NCI-H446 (cell line): ENCODE results near the gene LDHD.
A peak's percentile ranks its signal among the peaks of the same experiment; 100 is the strongest.
"Not testable (repeated sequence)": the region's sequence is repeated elsewhere in the genome, so short reads cannot be mapped to it uniquely, and the experiment has no call there.

Experiments used
- DNase-seq, 2 experiments: peaks; one replicate each; lab custom pipeline; 2025; lab: John Stamatoyannopoulos, UW

The LDHD gene

DNA sequence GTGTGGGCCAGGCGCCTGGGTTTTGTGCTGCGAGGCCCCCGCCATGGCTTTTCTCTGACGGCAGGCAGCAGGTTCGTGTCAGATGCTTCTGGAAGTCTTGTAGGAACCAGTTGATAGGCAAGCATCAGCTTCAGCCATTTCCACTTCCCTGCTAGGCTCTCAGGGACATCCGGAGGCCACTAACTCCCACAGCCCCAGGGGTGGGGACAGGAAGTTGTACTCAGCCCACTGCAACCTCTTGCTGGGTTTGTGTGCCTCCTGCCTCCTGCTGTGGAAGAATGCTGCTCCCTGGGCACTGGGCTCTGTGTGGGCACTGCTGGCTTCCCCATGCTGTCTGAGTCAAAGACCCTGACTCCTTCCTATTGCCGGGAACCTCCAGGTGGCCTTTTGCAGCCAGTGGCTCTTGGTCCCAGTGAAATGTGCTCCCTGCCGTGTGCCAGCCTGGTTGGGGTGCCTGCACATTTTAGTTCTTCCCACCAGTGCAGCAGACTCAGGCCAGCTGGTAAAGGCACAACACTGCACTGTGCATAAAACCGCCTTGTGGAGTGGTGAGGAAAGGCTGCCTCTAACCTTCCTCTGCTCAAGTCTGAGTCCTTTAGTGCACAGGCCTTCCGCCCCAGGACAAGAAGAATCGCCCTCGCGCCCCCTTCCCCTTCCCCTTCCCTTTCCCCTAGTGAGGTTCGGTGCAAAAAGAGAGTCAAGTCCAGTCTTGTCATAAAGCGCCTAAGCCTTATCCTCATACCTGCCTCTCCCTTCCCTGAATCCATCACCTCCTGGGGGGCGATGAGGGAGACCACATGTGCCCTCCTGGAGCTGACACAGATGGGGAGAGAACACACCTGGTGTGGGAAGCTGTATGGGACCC lies 16.6 kb downstream of the LDHD start:
- no peak for DNase-seq

GRCh38 chr16:75099075-75099667 lies 17.4 kb downstream of the LDHD start:
- no peak for DNase-seq

DNA sequence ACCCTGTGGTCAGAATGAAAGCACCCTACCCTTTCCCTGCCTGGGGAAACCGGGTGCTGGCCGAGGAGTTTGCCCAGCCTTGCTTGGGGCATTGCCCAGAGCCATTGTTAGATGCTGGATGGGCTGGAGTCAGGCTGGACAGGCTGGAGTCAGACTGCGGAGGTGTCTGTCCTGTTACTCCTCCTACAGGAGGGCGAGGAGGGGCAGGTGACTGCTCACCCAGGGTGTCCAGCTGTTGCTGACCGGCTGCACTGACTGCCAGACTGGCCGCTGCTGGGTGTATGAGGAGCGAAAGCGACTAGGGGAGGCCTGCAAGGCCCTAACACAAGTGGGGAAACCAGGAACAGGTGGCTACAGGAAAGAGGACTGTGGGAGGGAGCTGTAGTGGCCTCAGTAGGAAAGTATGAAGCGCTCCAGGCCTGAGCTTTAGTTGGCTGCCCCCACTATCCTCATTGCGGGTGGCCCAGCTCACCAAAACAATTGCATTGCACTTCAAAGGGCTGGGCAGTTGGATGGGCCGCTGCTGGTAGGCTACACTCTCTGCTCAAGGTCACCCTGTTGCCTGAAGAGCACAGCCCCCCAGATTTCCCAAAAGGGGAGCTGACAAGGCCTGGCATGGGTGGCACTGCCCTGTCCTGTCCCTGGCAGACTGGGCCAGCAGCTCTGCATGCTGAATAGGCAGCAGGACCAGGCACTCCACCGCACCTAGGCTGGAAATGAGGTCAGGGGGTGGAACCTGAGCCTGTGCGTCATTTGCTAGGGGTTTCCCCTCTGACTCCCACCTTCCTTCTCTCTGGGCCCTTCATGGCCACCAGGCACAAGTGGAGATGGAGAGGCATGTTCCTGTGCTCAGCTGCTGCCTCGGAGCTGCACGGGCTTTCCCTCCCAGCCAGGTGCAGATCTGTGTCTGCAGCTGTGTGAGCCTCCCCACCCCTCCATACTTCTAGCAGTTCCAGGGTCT lies 18.4 kb downstream of the LDHD start:
- DNase-seq = no peak

DNA sequence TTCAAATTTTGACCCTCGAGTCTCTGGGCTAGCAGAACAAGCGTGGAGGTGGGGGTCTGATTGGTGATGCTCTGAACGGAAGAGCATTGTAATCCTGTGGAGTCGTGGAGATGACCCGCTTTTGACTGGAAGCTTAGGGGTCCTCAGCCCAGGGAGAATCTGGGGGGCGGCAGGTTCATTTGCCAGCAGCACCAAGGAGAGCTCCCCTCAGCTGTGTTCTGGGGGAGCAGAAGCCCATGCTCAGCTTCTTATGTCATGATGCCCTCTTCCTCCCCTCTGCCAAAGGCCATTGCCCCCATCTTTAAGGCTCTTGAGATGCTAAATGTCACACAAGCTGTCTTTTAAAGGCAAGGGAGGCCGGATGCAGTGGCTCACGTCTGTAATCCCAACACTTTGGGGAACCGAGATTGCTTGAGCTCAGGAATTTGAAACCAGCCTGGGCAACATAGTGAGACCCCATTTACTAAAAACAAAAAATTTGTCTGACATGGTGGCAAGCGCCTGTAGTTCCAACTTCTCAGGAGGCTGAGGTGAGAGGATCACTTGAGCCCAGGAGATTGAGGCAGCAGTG lies 19.3 kb downstream of the LDHD start:
- no peak for DNase-seq

- no peak for DNase-seq
Measured at GRCh38 chr16:75096656-75097055, 19.9 kb downstream of the LDHD start.

DNA sequence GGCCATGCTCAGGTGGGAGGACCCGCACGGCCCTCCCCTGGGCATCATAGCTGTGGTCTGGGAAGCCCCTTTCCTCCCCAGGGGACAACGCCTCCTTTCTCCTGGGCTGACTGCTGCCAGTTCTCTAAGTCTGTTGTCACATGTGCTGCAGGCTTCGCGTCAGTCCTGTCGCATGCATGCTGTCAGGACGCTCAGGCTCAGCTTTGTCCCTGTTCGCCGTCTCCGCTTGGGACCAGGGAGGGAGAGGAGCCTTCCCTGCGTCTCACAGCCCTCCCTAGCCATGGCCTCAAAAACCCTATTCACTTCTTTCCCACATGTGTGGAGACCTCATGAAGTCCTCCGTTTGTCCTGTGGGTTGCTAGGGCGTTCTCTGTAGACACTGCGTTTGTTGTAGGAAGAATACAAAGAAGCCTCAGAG lies 21.4 kb downstream of the LDHD start:
- DNase-seq = no peak

GRCh38 chr16:75093598-75094540 lies 22.7 kb downstream of the LDHD start:
- DNase-seq = no peak

- DNase-seq = no peak
Measured at GRCh38 chr16:75092777-75093176, 23.8 kb downstream of the LDHD start.

GRCh38 chr16:75091619-75092018 lies 25.0 kb downstream of the LDHD start:
- DNase-seq = not testable (repeated sequence)

- not testable (repeated sequence) for DNase-seq
Measured at GRCh38 chr16:75090899-75091298, 25.7 kb downstream of the LDHD start.

GRCh38 chr16:75089486-75090202 lies 26.9 kb downstream of the LDHD start:
- no peak for DNase-seq

DNA sequence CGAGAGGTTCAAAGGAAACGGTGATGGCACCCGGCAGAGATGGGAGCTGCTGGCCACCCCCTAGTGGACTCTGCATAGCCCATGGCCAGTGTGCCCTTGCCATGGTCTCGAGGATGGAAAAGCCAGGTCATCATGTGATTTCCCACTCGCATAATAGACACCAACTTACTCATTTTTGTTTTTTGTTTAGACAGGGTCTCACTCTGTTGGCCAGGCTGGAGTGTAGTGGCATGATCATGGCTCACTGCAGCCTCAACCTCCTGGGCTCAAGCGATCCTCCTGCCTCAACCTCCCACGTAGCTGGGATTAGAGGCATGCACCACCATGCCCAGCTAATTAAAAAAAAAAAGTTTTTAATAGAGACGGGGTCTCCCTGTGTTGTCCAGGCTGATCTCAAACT lies 27.6 kb downstream of the LDHD start:
- DNase-seq = no peak

DNA sequence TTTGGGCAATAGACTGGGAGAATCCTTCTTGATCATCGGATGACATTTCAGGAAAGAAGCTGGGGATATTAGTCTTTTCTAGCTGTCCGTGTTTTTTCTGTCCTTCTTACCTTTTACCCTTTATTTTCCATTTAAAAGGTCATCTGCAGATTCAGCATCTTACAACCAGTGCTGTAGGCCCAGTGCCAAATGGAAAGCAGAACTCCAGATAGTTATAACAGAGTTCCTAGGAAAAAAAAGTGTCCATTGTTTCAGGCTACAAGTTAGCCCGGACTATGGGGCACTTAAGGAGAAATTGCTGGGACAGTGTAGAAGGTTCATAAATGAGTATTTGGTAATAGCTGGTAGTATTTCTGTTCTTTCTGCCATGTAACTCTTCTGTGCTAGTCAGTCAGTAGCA lies 28.4 kb downstream of the LDHD start:
- DNase-seq = no peak

- DNase-seq = peak; percentile 37 to 71
Measured at GRCh38 chr16:75087375-75087979, 29.1 kb downstream of the LDHD start.

DNA sequence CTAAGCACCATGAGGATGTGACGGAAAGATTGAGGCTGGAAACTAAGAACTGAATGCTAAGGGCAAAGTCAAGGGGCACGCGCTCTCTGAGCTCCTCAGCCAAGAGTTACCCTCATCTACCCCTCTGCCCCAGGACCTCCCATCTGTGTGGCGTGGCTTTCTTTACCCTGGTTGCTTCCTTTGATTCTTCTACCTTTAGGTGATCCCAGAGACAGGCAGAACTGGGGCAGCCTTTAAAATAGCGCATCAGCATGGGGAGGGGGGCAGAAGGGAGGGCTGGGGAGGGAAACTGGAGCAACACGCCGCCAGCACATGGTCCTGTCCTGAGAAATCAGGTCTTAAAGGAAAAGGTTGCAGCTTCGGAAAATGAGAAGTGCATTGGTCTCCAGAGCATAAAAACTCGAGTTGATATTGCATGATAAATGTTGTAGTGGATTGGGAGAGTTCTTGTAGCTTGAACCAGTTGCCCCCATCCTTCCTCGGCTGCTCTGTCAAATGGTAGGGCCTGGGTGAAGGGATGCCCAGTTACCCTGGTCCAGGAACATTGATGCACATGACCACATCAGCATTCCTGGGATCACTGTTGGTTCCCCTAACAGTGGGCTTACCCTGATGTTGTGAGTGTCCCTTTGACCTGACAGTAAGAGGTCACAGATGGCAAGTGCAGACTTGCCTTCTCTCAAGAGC lies 29.7 kb downstream of the LDHD start:
- no peak for DNase-seq

- no peak for DNase-seq
Measured at GRCh38 chr16:75086281-75086680, 30.3 kb downstream of the LDHD start.

- no peak for DNase-seq
Measured at GRCh38 chr16:75085556-75085955, 31.0 kb downstream of the LDHD start.

GRCh38 chr16:75083813-75084212 lies 32.8 kb downstream of the LDHD start:
- DNase-seq = no peak

DNA sequence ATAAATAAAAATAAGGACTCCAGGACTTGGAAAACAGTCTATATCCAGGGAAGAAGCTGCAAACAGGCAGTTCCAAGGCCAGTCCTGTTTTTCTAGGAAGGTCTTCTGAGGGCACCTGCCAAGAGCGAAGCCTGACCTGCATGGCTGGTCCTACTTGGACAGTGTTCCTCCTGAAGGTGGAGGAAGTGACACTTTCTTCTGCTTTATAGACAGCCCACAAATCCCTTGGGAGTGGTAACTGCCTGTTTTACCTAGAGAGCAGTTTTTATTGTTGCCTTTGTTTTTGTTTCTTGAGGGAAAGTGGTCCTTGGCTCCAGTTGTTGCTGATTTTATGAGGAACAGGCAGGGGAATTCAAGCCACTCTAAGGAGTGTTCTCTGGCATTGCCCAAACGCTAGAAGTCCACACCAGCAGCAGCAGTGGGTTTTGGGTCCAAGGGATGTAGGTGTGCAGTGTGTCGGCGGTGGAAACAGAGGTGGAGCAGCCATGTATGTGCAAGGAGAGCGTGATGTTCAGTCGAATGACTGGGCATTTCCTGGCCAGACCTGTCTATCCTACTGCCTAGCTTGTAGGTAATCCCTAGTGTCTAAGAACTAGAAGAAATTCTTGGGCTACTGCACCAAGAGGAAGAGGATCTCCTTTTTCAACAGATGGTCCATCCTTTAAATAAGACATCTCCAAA lies 35.3 kb downstream of the LDHD start:
- DNase-seq = no peak
